Pulmonary artery endothelial cell (primary cell): ENCODE measurements around the gene PDE4D. TPM values are rescaled to one million over a fixed set of nuclear protein-coding genes. Genes with fewer than 3 reads are reported as not detected.
A peak's percentile ranks its signal among the peaks of the same experiment; 100 is the strongest.

Experiments used
- DNase-seq: peaks from one replicate; pipeline ENCODE4 v3.0.0-alpha.2; 2011; ENCODE audit warnings: low read depth, low spot score
- total RNA-seq: library from RNA; depleted of rRNA; stranded (reverse); fragments of >200 nt; gene quantifications from 2 replicates; pipeline ENCODE4 v1.2.3, GENCODE V29; 2014

The PDE4D gene
- total RNA-seq, 1 donor from 2014 or later = 22.4 TPM

DNA sequence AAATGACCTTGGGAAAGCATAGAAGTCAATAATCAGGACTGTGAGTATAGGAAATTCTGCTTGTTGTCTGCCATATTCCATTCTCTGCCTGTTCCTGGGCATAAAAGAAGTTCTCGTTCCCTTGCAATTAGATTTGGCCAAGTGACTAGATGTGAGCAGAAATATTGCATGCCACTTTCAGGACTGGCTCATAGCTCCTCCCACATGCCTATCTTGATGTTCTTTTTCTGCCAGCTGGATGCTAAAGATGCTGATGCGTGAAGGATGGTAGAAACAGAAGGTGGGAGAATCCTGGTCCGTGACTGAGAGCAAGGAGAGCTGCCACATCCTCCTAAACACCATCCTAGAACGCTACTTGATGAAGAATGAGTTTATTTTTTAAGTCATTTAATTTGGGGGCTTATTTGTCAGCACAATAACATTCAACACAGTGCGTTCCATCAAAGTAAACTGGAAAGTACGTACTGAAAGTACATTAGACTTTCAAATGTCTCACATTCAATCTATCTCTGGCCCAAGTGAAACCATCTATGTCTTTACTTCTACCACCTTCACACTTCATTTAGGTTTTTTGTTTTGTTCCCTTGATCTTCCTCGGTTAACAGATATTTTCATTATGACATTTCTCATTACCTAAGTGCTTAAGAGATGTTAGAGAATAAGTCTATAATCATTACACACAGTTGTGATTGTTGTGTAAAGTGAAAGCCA, 662.1 kb downstream of the PDE4D start:
- DNase-seq = no peak

- DNase-seq = no peak
Observed at GRCh38 chr5:59222687-59223511, 670.6 kb downstream of the PDE4D start.

DNA sequence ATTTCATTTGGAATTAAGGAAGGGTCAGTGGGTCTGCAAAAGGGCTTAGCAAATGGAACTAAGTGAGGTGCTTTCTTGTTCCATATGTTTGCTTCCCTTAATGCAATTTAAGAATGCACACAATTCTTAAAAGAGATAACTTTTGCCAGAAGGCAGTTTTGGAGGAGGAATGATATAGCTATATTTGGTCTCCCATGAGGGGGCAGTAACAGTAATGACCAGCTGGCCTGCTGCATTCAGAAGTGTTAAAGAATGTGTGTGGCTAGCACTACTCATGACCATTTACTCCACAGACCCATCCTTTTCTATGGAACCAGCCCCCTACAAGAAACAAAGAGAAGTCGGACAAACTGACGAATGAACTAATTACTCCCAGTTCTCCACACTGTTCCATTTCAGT, 671.8 kb downstream of the PDE4D start:
- no peak for DNase-seq

GRCh38 chr5:59218424-59219045, 675.0 kb downstream of the PDE4D start:
- DNase-seq = no peak

DNA sequence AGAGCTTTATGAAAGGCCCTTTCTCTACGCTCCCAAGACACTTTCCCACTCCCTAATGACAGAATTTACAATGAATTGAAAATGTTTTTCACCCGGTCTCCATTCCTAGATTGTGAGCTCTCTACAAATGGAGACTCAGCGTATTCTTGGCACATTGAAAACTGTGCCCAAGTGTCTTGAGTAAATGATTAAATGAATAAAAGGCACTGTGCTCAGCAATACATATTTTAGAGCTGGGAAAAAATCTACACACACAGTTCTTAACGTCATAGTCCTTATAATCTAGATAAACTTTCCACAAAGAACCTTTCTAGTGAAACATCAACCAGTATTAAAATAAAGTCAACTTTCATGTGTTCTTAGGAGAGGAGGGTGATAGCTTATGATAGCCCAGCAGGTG, 676.7 kb downstream of the PDE4D start:
- DNase-seq = no peak

- no peak for DNase-seq
Observed at GRCh38 chr5:59212596-59212995, 680.9 kb downstream of the PDE4D start.

GRCh38 chr5:59209758-59210359, 683.7 kb downstream of the PDE4D start:
- DNase-seq = no peak

GRCh38 chr5:59208474-59208873, 685.1 kb downstream of the PDE4D start:
- DNase-seq = no peak

DNA sequence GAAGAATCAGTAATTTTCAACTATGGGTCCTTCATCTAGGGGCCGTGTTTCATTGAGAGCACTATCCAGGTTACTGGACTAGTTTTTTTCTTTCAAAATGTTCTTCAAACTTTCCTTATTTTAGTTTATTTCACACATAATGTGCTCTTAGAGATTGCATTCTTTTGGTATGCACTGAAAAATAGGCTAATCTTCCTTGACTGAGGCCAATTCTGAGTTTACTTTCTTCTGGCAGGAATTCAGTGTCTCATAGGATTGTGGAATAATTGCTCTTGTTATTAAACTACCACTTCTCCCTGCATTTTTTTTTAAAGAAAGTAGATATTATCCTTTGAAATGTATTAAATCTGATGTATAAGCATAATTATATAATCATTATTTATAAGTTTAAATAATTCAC, 686.1 kb downstream of the PDE4D start:
- no peak for DNase-seq

GRCh38 chr5:59206132-59206581, 687.4 kb downstream of the PDE4D start:
- DNase-seq = peak; percentile 10

- DNase-seq = no peak
Observed at GRCh38 chr5:59204114-59204897, 689.2 kb downstream of the PDE4D start.

DNA sequence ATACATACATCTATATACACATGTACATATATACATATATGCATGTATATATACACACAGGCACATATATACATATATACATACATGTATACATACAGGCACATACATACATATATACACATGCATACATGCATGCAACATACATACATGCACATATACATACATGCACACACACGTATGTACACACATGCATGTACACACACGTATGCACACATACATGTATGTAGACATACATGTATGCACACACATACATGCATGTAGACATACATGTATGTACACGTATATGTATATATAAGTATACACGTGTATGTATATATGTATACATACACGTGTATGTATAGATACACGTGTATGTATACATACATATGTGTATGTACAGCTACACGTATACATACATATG, 693.7 kb downstream of the PDE4D start:
- no peak for DNase-seq

DNA sequence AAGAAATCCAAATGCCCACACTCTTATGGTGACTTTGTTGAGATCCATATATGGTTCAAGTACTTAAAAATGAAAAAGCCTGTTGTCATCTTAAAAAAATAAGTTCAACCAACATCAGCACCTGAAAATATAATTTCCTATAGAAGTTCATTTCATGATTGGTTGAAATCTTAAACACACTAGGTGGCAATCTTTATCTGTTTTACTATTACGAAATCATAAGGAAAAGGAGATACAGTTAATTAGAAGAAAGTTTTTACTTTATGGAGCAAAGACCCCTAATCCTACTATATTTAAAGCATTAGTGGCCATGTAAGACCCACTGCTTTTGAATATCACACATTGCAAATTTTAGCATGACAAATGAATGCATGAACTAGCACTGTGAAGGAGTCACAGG, 694.7 kb downstream of the PDE4D start:
- no peak for DNase-seq

GRCh38 chr5:59198365-59198764, 695.2 kb downstream of the PDE4D start:
- no peak for DNase-seq

DNA sequence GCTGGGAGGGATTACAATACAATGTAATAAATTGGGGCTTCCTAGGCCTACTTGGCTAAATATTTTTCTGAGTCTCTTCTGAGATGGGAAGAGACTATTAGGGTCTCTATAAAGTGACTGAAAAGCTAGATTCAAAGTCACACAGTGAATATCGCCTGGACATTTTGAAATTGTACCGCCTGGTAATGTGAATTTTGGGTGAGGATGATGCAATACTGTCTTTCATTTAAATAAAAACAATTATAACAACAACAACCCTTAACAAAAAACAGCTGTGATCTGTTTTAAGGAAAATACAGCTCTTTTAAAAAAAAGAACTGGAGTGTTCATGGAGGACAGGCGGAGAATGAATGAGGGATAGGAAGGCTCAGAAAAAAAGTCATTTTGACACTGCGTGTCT, 695.6 kb downstream of the PDE4D start:
- no peak for DNase-seq

GRCh38 chr5:59193616-59194319, 699.8 kb downstream of the PDE4D start:
- DNase-seq = no peak

DNA sequence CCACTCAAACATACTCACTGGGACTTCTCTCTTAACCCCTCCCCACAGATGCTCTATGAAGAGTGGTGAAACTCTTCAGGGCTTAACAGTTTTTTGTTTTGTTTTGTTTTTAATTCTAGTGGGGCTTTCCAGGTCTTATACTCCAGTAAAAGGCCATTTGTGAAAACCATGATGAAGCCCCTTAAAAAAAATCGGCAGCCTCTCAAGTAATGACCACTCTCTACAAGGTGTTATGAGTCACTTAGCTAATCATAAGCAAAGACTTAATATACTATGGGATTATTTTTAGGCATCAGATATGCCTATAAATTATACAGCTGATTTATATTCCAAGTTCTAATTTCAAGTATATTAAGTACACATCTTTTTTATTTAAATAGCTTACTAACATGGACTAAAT, 702.8 kb downstream of the PDE4D start:
- no peak for DNase-seq

DNA sequence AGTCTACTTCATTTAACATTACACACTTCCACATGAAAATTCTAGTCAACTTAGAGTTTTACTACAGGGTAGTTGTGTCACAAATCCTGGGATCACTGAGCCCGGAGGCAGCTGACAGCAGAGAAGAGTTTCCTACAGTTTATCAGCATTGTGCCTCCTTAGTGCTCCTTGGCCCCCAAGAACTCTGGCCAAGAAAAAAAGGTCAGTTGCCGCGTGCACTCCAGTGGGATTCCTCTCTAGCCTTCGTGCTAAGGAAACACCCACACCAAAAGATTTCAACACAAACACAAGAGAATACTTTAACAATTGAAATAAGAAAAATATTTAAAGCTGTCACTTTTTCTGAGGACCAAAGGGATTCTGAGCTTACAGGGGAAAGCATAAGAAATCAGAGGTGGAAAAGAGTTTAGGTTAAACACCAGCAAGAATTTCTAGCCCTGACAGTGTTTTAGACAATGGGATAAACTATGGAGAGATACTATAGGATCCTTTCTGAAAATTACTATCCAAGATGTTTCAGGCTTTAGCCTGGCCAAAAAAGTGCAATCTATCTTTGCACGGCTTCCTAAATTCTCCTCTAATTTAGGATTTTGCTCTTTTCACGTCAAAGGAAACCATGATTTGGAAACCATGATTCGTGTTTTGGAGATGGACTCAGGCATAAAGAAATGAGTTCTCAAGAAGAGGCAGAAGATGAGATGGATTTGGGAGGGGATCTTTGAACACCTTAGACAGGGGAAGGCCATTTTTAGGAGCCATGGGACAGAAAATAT, 703.9 kb downstream of the PDE4D start:
- no peak for DNase-seq

DNA sequence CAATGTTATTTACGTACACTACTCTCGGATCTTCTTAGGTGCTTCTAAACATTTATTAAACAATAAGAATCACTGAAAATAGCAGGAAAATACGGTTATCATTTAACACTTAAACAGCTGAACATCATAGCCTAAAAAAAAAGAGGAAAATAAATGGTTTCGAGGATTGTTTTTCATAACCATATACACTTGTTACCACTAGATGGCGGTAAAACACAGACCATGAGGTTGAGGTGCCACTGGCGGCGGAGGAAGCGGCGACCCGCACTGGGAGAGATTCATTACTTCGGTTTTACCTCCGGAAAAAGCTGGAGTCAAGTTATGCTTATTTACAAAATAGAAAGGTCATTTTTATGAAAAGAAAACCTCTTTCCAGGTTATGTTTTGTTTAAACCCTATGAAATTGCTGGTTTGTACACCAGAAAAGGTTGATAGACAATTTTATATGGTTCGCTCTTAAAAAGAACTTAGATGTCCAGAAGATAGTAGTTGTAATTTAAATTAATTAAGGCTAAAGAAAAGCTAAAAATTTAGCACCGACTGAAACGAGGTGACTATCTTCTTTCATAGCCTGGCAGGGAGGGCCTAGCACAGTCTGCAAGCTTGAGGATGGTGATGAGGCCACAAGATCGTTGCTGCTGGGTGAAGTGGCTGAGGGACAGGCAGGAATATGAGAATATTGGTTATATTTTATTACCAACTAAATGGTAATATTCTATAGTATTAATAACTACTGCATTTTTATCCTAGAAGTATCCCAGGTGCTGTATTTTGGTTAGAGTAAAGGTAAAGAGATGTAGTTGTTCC, 704.9 kb downstream of the PDE4D start:
- no peak for DNase-seq
